Activated T-helper 2 cell treated with anti-CD3 and anti-CD28 coated beads, Interferon-gamma antibody, Interleukin-2, Interleukin-4, amounts not matched to agents 10 μg/mL and 5 μg/mL and 100 μg/mL, durations not matched to agents 14 hours and 24 hours and 36 hours (primary cell): ENCODE results near the gene ADCYAP1. TPM values are rescaled to one million over a fixed set of nuclear protein-coding genes. Genes with fewer than 3 reads are reported as not detected.

Experiments used
- DNase-seq: peaks from one replicate; pipeline ENCODE4 v3.0.0; 2021; ENCODE audit warnings: low spot score
- H3K27ac Mint-ChIP-seq: one replicate; pipeline ENCODE4 v1.8.0; 2021; ENCODE audit warnings: mixed read lengths
- H3K27me3 Mint-ChIP-seq: one replicate; pipeline ENCODE4 v1.8.0; 2021; ENCODE audit warnings: low read depth, mixed read lengths
- H3K36me3 Mint-ChIP-seq: one replicate; pipeline ENCODE4 v1.8.0; 2021; ENCODE audit warnings: low read depth, mixed read lengths
- H3K4me1 Mint-ChIP-seq: one replicate; pipeline ENCODE4 v1.8.0; 2021; ENCODE audit warnings: low read depth, mixed read lengths
- H3K4me3 Mint-ChIP-seq: one replicate; pipeline ENCODE4 v1.8.0; 2021; ENCODE audit warnings: low read depth, mild to moderate bottlenecking, moderate library complexity, mixed read lengths
- H3K9me3 Mint-ChIP-seq: one replicate; pipeline ENCODE4 v1.8.0; 2021; ENCODE audit warnings: mixed read lengths
- intact Hi-C: fragments of 100-400 bp; cut with micrococcal nuclease; formaldehyde crosslinking; loops from one replicate; pipeline ENCODE4 v1.15.1; 2023
- total RNA-seq: library from RNA; stranded (reverse); gene quantifications from 2 replicates; pipeline ENCODE4 v1.2.3, GENCODE V29; 2022

Gene ADCYAP1
- total RNA-seq, 1 donor from 2014 or later = not detected

- intact Hi-C loops = no loop called here
- H3K4me1 Mint-ChIP-seq = no peaks in the 10 kb centered on the region
- no peak overlapping the region for H3K4me3 Mint-ChIP-seq
- no peak overlapping the region for H3K27ac Mint-ChIP-seq
- no peaks in the 10 kb centered on the region for H3K27me3 Mint-ChIP-seq
- H3K9me3 Mint-ChIP-seq = no peaks in the 10 kb centered on the region
- H3K36me3 Mint-ChIP-seq = no peaks in the 10 kb centered on the region
- no peak for DNase-seq
These were observed 46.3 kb downstream of the ADCYAP1 start for GRCh38 chr18:950882-951495.

GRCh38 chr18:955384-956066, 50.9 kb downstream of the ADCYAP1 start:
- Mint-ChIP-seq H3K9me3 (no peaks in the 10 kb centered on the region), H3K27me3 (peaks cover 1% of the 10 kb centered on the region), H3K36me3 (no peaks in the 10 kb centered on the region), H3K4me3 (no peak overlapping the region), H3K27ac (no peak overlapping the region), H3K4me1 (no peaks in the 10 kb centered on the region)
- no peak for DNase-seq
- intact Hi-C loops = no loop called here

DNA sequence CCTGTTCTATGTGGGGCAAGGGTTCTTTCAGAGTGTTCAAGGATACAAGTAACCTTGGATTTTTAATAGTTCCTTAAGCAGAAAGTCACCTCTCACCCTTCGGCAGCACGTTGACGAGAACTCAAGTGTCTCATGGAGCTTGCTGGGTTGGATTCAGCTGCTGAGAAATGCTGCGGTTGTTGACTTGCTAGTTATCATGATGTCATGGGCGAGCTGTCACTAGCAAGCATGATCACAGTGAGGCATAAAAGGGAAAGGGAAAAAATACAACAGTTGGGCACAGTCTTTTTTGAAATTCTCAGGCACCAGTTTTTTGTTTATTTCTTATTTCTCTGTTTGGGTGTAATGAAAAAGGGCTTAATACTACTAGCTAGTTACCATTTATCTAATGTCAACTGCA, 53.2 kb downstream of the ADCYAP1 start:
- H3K9me3 Mint-ChIP-seq = no peaks in the 10 kb centered on the region
- no peak overlapping the region for H3K4me3 Mint-ChIP-seq
- H3K27ac Mint-ChIP-seq = no peak overlapping the region
- no peaks in the 10 kb centered on the region for H3K36me3 Mint-ChIP-seq
- no peak for DNase-seq
- intact Hi-C loops = no loop called here
- H3K27me3 Mint-ChIP-seq = peaks cover 1% of the 10 kb centered on the region
- no peaks in the 10 kb centered on the region for H3K4me1 Mint-ChIP-seq

DNA sequence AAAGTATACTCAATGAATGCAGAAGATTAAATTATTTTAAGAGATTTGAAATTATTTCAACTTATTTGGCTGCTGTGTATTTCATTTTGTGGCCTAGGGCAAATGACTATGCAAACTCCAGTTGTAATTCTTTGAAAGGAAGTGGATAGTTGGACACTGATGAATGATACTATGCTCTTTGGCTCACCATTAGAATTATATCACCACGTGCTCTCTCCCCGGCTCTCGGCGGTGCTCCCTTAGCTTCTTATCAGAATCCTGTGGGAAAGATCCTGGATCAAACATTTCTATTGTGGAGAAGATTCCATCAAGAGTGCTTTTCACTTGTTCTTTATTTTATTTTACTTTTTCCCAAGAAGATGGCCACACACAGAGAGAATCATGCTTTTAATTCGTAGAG, 55.2 kb downstream of the ADCYAP1 start:
- Mint-ChIP-seq H3K9me3 (no peaks in the 10 kb centered on the region), H3K4me3 (no peak overlapping the region), H3K27me3 (peaks cover 7% of the 10 kb centered on the region), H3K4me1 (no peaks in the 10 kb centered on the region), H3K27ac (no peak overlapping the region), H3K36me3 (no peaks in the 10 kb centered on the region)
- DNase-seq = no peak
- intact Hi-C loops = loop anchor here (2.0 kb wide), 1 partner anchor 95 kb away; no protein-coding TSS in a partner anchor

Other genes starting within 250 kb of the ADCYAP1 start
- gene TYMS, start 247.2 kb upstream of the ADCYAP1 start, total RNA-seq = 272 and 273 TPM in 2 replicates
- 93.6 and 102 TPM in 2 replicates for gene ENOSF1, start 192.2 kb upstream of the ADCYAP1 start, total RNA-seq
- 18.4 and 18.5 TPM in 2 replicates for gene YES1, start 92.6 kb upstream of the ADCYAP1 start, total RNA-seq